ENCODE data around the gene C6orf120. TPM values are rescaled to one million over a fixed set of nuclear protein-coding genes. Genes with fewer than 3 reads are reported as not detected.

The C6orf120 gene
- total and polyA plus RNA-seq, 2 of the 13 experiments (the other 11 are each of a cell fraction or from before 2014, with no cell fraction given) = 21.7 to 29.9 TPM

- TF ChIP-seq PATZ1 (CRISPR knock-in tag; IDR thresholded peaks at IDR 0.05) = 0 out of 2 replicates have a peak, but pooled peaks have one; percentile 47
- TF ChIP-seq ZNF740 (CRISPR knock-in tag; IDR thresholded peaks at IDR 0.05) = no peak
- TF ChIP-seq ZNF629 (CRISPR knock-in tag; conservative IDR thresholded peaks at IDR 0.05) = no peak
- TF ChIP-seq ZNF724P (CRISPR knock-in tag; IDR thresholded peaks at IDR 0.05; ENCODE audit: borderline replicate concordance) = peak; percentile 82
- TF ChIP-seq PAWR (CRISPR knock-in tag; IDR thresholded peaks at IDR 0.05; ENCODE audit: borderline replicate concordance) = 0 out of 2 replicates have a peak, but pooled peaks have one; percentile 57
- TF ChIP-seq NKX3-1 (CRISPR knock-in tag; IDR thresholded peaks at IDR 0.05) = peak; percentile 68; the same call in 1 of the 2 replicates
- TF ChIP-seq STAT6 (CRISPR knock-in tag; IDR thresholded peaks at IDR 0.05; ENCODE audit: borderline replicate concordance) = no peak; the same call in 1 of the 2 replicates
- TF ChIP-seq ZNF597 (CRISPR knock-in tag; IDR thresholded peaks at IDR 0.05) = no peak
- TF ChIP-seq ZNF160 (CRISPR knock-in tag; IDR thresholded peaks at IDR 0.05) = no peak; the same call in 1 of the 2 replicates
- no peak for TF ChIP-seq GLMP (CRISPR knock-in tag; IDR thresholded peaks at IDR 0.05; ENCODE audit: borderline replicate concordance)
- no peak for TF ChIP-seq ZFP36L1 (CRISPR knock-in tag; IDR thresholded peaks at IDR 0.05)
- peak; percentile 70; the same call in 1 of the 2 replicates for TF ChIP-seq ZNF441 (CRISPR knock-in tag; IDR thresholded peaks at IDR 0.05; ENCODE audit: borderline replicate concordance)
- TF ChIP-seq ZNF549 (CRISPR knock-in tag; IDR thresholded peaks at IDR 0.05) = no peak
- TF ChIP-seq PPARG (CRISPR knock-in tag; conservative IDR thresholded peaks at IDR 0.05) = no peak; the same call in 1 of the 2 replicates
- TF ChIP-seq CBX2 (IDR thresholded peaks at IDR 0.05; ENCODE audit: low read depth, low read length) = no peak
- TF ChIP-seq CBX2 (CRISPR knock-in tag; IDR thresholded peaks at IDR 0.05; ENCODE audit: low read depth) = no peak
- TF ChIP-seq XBP1 (CRISPR knock-in tag; IDR thresholded peaks at IDR 0.05) = peak; percentile 19; the same call in 1 of the 2 replicates
- TF ChIP-seq TBL1XR1 (IDR thresholded peaks at IDR 0.05; ENCODE audit: borderline replicate concordance, low read length, partially characterized antibody) = no peak
- TF ChIP-seq ZBTB46 (CRISPR knock-in tag; IDR thresholded peaks at IDR 0.05; ENCODE audit: borderline replicate concordance) = no peak; the same call in 1 of the 2 replicates
Measured at GRCh38 chr6:169724494-169725124, 22.7 kb downstream of the C6orf120 start, which contains the start of gene PHF10 (continued).
